Ascending aorta (tissue), 2 donors: ENCODE data around the gene RAB1B. TPM values are rescaled to one million over a fixed set of nuclear protein-coding genes. Genes with fewer than 3 reads are reported as not detected.
"Not testable (repeated sequence)": the region's sequence is repeated elsewhere in the genome, so short reads cannot be mapped to it uniquely, and the experiment has no call there.

Experiments
- DNase-seq, 2 donors: peaks; one replicate each; pipeline ENCODE4 v3.0.0-alpha.2; 2019; ENCODE audit warnings: low spot score in 2 of 2
- H3K27ac ChIP-seq, 2 donors: fragments of 200-600 bp; sonication (generic); one replicate each; pipeline ENCODE4 v1.5.1; 2016 to 2017; ENCODE audit warnings: mild to moderate bottlenecking in 1 of 2
- H3K27me3 ChIP-seq: fragments of 200-600 bp; sonication (generic); one replicate; pipeline ENCODE4 v1.5.1; 2017
- H3K36me3 ChIP-seq, 2 donors: fragments of 200-600 bp; sonication (generic); one replicate each; pipeline ENCODE4 v1.5.1; 2016
- H3K4me1 ChIP-seq, 2 donors: fragments of 200-600 bp; sonication (generic); one replicate each; pipeline ENCODE4 v1.5.1; 2016 to 2017; ENCODE audit warnings: mild to moderate bottlenecking in 1 of 2
- H3K4me3 ChIP-seq, 2 donors: fragments of 200-600 bp; sonication (generic); one replicate each; pipeline ENCODE4 v1.5.1; 2016 to 2017; ENCODE audit warnings: mild to moderate bottlenecking in 1 of 2
- H3K9me3 ChIP-seq, 2 donors: fragments of 200-600 bp; sonication (generic); one replicate each; pipeline ENCODE4 v1.5.1; 2016
- intact Hi-C: fragments of 100-400 bp; cut with DNase I; formaldehyde crosslinking; loops from one replicate; pipeline ENCODE4 v1.15.1; 2023
- total RNA-seq: library from RNA; depleted of rRNA; stranded (reverse); fragments of >200 nt; gene quantifications from one replicate; pipeline ENCODE4 v1.1.0, GENCODE V29; 2016
- TF ChIP-seq, protein P1 (sequence below), 3 experiments: fragments of 200-600 bp in 2 of 3; fragments of 450-650 bp in 1 of 3; sonication (generic) in 2 of 3; IDR thresholded peaks; one replicate each; pipeline ENCODE4 v1.5.1; 2016 to 2019; ENCODE audit warnings: antibody characterized with exemption in 3 of 3, mild to moderate bottlenecking in 1 of 3, moderate library complexity in 1 of 3

RAB1B gene
- total RNA-seq, 1 donor from 2014 or later = 171 TPM

DNA sequence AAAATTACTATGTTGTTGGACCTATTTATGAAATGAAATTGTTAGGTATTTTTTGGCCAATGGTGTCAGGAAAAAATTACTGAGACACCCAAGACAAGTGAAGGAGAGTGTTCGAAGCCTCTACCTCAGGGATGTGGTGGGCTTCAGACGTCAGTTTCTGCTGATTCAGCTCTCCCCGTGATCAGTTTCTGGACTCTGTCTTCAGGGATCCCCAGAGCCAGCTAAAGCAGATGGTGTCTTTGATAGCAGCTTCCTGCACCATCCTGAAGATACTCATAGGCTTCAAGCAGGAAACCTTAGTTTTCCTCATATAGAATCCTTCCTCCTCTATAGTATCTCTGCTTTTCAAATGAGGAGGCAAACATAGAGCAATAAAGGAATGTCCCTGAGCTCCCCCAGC is 41.0 kb downstream of the RAB1B start:
- no peak overlapping the region for H3K4me3 ChIP-seq
- no peaks in the 10 kb centered on the region for H3K27me3 ChIP-seq
- TF ChIP-seq, protein P1, sequence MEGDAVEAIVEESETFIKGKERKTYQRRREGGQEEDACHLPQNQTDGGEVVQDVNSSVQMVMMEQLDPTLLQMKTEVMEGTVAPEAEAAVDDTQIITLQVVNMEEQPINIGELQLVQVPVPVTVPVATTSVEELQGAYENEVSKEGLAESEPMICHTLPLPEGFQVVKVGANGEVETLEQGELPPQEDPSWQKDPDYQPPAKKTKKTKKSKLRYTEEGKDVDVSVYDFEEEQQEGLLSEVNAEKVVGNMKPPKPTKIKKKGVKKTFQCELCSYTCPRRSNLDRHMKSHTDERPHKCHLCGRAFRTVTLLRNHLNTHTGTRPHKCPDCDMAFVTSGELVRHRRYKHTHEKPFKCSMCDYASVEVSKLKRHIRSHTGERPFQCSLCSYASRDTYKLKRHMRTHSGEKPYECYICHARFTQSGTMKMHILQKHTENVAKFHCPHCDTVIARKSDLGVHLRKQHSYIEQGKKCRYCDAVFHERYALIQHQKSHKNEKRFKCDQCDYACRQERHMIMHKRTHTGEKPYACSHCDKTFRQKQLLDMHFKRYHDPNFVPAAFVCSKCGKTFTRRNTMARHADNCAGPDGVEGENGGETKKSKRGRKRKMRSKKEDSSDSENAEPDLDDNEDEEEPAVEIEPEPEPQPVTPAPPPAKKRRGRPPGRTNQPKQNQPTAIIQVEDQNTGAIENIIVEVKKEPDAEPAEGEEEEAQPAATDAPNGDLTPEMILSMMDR (IDR thresholded peaks at IDR 0.05) = no peak
- no peaks in the 10 kb centered on the region for H3K36me3 ChIP-seq
- H3K27ac ChIP-seq = no peak overlapping the region
- peaks cover 0 to 5% of the 10 kb centered on the region in 2 donors for H3K4me1 ChIP-seq
- DNase-seq = no peak
- intact Hi-C loops = no loop called here
- no peaks in the 10 kb centered on the region for H3K9me3 ChIP-seq

DNA sequence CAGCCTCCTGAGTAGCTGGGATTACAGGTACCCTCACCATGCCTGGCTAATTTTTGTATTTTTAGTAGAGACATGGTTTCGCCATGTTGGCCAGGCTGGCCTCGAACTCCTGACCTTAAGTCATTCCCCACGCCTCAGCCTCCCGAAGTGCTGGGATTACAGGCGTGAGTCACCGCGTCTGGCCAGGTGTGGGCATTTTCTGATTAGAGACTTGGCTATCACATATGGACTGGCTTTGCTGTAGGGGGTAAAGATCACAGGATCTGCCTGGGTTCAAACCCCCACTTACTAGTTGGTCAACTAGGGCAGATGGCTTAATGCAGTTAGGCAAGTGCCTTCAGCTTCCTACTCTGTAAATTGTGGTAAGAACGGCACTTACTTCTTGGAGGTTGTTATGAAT is 41.9 kb downstream of the RAB1B start:
- no peak overlapping the region for H3K27ac ChIP-seq
- no peaks in the 10 kb centered on the region for H3K27me3 ChIP-seq
- intact Hi-C loops = loop anchor here (5.0 kb wide), 1 partner anchor 77 kb away; no protein-coding TSS in a partner anchor
- H3K9me3 ChIP-seq = no peaks in the 10 kb centered on the region
- H3K4me1 ChIP-seq = peaks cover 0 to 5% of the 10 kb centered on the region in 2 donors
- no peak for DNase-seq
- TF ChIP-seq, protein P1 (IDR thresholded peaks at IDR 0.05) = no peak
- H3K4me3 ChIP-seq = no peak overlapping the region
- H3K36me3 ChIP-seq = no peaks in the 10 kb centered on the region

DNA sequence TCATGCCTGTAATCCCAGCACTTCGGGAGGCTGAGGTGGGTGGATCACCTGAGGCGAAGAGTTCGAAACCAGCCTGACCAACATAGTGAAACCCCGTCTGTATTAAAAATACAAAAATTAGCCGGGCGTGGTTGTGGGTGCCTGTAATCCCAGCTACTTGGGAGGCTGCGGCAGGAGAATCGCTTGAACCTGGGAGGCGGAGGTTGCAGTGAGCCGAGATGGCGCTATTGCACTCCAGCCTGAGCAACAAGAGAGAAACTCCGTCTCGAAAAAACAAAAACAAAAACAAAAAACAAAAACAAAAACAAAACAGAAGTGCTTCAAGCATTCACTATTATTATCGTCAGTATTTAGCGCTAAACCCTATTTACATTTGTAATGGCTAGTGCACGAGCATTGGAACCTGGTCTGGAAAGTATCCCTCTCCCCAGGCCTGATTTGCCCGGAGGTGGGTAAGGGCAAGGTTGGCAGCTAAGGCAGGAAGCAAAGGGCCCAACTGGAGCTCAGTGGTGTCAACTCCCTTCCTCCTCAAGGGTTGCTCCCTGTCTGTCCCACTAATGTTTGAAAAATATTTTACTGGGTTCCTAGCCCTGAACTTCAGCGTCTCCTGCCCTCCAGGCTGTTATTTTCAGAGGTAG is 42.5 kb downstream of the RAB1B start:
- H3K9me3 ChIP-seq, H3K4me3 ChIP-seq, H3K4me1 ChIP-seq, DNase-seq, H3K36me3 ChIP-seq, H3K27ac ChIP-seq, H3K27me3 ChIP-seq: not testable (repeated sequence)
- intact Hi-C loops = loop anchor here (5.0 kb wide), 1 partner anchor 76 kb away; no protein-coding TSS in a partner anchor

DNA sequence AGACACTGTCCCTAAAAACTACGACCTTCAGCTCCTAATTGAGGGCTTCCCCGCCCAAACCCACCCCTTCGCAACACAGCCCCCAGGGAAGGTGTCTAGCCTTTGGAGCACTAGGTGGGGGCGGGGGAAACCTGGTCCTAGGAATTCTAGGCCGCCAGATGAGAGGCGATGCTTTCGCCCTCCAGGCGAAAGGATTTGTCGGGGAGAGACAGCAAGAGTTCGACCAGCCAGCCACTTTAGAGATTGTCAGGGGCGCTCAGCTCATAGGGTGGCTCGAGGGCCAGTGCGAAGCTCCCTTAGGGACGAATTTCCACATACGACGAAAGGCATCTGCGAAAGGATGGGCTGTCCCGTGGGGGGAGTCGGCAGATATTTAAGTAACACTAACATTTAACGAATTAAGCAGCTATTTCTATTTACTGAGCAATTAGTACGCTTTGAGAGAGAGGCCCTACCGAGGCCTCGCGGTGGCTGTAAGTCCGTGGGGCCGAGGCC is 43.1 kb downstream of the RAB1B start:
- TF ChIP-seq, protein P1 (IDR thresholded peaks at IDR 0.05) = no peak
- H3K27ac ChIP-seq = peak overlapping the region; percentile 65 to 75
- peak overlapping the region; percentile 46 to 70 for H3K4me3 ChIP-seq
- no peaks in the 10 kb centered on the region for H3K36me3 ChIP-seq
- H3K4me1 ChIP-seq = peaks cover 5 to 9% of the 10 kb centered on the region in 2 donors
- no peaks in the 10 kb centered on the region for H3K9me3 ChIP-seq
- no peaks in the 10 kb centered on the region for H3K27me3 ChIP-seq
- intact Hi-C loops = loop anchor here (5.0 kb wide), 1 partner anchor 76 kb away; no protein-coding TSS in a partner anchor
- no peak for DNase-seq

DNA sequence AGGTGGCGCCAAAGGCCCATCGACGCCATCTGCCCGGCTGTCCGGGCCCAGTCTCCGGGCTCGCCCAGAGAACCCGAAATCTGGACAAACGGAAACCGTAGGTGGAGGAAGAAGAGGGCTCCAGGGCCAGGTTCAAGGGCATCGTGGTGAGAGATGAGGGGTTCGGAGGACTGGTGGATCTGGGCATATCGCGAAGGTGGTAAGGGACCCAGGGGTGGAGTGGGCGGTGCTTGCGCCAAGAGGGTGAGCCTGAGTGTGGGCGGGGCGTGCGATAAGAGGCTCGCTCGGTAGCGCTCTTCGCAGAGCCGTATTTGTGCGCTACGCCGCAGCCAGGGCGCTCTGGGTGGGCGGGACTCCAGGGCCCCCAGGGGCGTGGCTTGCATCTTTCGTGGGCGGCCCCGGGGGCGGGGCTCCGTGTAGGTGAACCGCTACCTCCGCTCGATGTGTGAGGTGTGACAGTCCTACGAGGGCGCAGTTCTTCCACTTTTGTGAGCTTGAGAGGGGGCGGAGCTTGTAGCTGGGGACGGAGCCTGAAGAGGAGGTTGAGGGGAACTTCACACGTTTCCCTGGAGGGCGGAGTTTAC is 43.6 kb downstream of the RAB1B start:
- TF ChIP-seq, protein P1 (IDR thresholded peaks at IDR 0.05) = peak; percentile 80 to 98 (median 98)
- Histone ChIP-seq H3K27ac (peak overlapping the region; percentile 65 to 75), H3K27me3 (no peaks in the 10 kb centered on the region), H3K4me1 (peaks cover 11 to 13% of the 10 kb centered on the region in 2 donors), H3K4me3 (peak overlapping the region; percentile 46 to 70), H3K9me3 (no peaks in the 10 kb centered on the region), H3K36me3 (no peaks in the 10 kb centered on the region)
- DNase-seq = peak; percentile 71 to 93
- intact Hi-C loops = loop anchor here (1.0 to 5.0 kb wide), 4 partner anchors 16 to 75 kb away; partner anchors contain the start of genes BRMS1 and YIF1A
